Measurements from ENCODE around the gene RIMS3. TPM values are rescaled to one million over a fixed set of nuclear protein-coding genes. Genes with fewer than 3 reads are reported as not detected.
"Not testable (repeated sequence)": the region's sequence is repeated elsewhere in the genome, so short reads cannot be mapped to it uniquely, and the experiment has no call there.

Gene RIMS3
- total RNA-seq, 6 experiments from 2014 or later = 0.05 to 0.14 (median 0.09) TPM; not detected in 3

GRCh38 chr1:40704817-40705733 is 39.6 kb upstream of the RIMS3 start:
- H3K9me3 Mint-ChIP-seq = no peaks in the 10 kb centered on the region

GRCh38 chr1:40703316-40703715 is 37.8 kb upstream of the RIMS3 start:
- peaks cover 8% of the 10 kb centered on the region for H3K36me3 Mint-ChIP-seq (ENCODE audit: low read depth)
- H3K9me3 Mint-ChIP-seq = no peaks in the 10 kb centered on the region
- H3K4me3 Mint-ChIP-seq = peak overlapping the region; percentile 53
- peak; percentile 76 for DNase-seq
- H3K27me3 Mint-ChIP-seq (ENCODE audit: insufficient read depth) = no peaks in the 10 kb centered on the region; the same call in 1 of the 2 replicates
- H3K4me1 Mint-ChIP-seq (ENCODE audit: low read depth) = peaks cover 41% of the 10 kb centered on the region
- peak overlapping the region; percentile 60 for H3K27ac Mint-ChIP-seq
- TF ChIP-seq CTCF (IDR thresholded peaks at IDR 0.05) = no peak

More at GRCh38 chr1:40704817-40705733, 39.6 kb upstream of the RIMS3 start:
- Mint-ChIP-seq H3K4me3 (no peak overlapping the region), H3K27me3 (ENCODE audit: insufficient read depth) (no peaks in the 10 kb centered on the region; the same call in 1 of the 2 replicates), H3K27ac (no peak overlapping the region), H3K36me3 (ENCODE audit: low read depth) (no peaks in the 10 kb centered on the region), H3K4me1 (ENCODE audit: low read depth) (peaks cover 44% of the 10 kb centered on the region)
- no peak for DNase-seq
- TF ChIP-seq CTCF (IDR thresholded peaks at IDR 0.05) = no peak

GRCh38 chr1:40702810-40703209 is 37.3 kb upstream of the RIMS3 start:
- Mint-ChIP-seq H3K4me1 (ENCODE audit: low read depth) (peaks cover 37% of the 10 kb centered on the region), H3K27ac (peak overlapping the region; percentile 49; the same call in 1 of the 2 replicates)
- not testable (repeated sequence) for H3K9me3 Mint-ChIP-seq; H3K36me3 Mint-ChIP-seq (ENCODE audit: low read depth); DNase-seq; H3K27me3 Mint-ChIP-seq (ENCODE audit: insufficient read depth); H3K4me3 Mint-ChIP-seq

GRCh38 chr1:40701684-40702083 is 36.2 kb upstream of the RIMS3 start:
- no peaks in the 10 kb centered on the region for H3K9me3 Mint-ChIP-seq

GRCh38 chr1:40699787-40700186 is 34.3 kb upstream of the RIMS3 start:
- H3K4me3 Mint-ChIP-seq = no peak overlapping the region
- no peak for DNase-seq
- peaks cover 16% of the 10 kb centered on the region for H3K36me3 Mint-ChIP-seq (ENCODE audit: low read depth)
- no peak overlapping the region; the same call in 1 of the 2 replicates for H3K27ac Mint-ChIP-seq
- no peaks in the 10 kb centered on the region; the same call in 1 of the 2 replicates for H3K27me3 Mint-ChIP-seq (ENCODE audit: insufficient read depth)
- H3K9me3 Mint-ChIP-seq = no peaks in the 10 kb centered on the region
- H3K4me1 Mint-ChIP-seq (ENCODE audit: low read depth) = peaks cover 39% of the 10 kb centered on the region
- TF ChIP-seq CTCF (IDR thresholded peaks at IDR 0.05) = no peak

More at GRCh38 chr1:40701684-40702083, 36.2 kb upstream of the RIMS3 start:
- no peak for TF ChIP-seq CTCF (IDR thresholded peaks at IDR 0.05)
- no peaks in the 10 kb centered on the region; the same call in 1 of the 2 replicates for H3K27me3 Mint-ChIP-seq (ENCODE audit: insufficient read depth)
- H3K27ac Mint-ChIP-seq = no peak overlapping the region
- peaks cover 14% of the 10 kb centered on the region for H3K36me3 Mint-ChIP-seq (ENCODE audit: low read depth)
- H3K4me3 Mint-ChIP-seq = no peak overlapping the region
- peaks cover 42% of the 10 kb centered on the region for H3K4me1 Mint-ChIP-seq (ENCODE audit: low read depth)
- DNase-seq = no peak

- no peaks in the 10 kb centered on the region for H3K9me3 Mint-ChIP-seq
- no peaks in the 10 kb centered on the region; the same call in 1 of the 2 replicates for H3K27me3 Mint-ChIP-seq (ENCODE audit: insufficient read depth)
- no peak for TF ChIP-seq CTCF (IDR thresholded peaks at IDR 0.05)
- H3K4me1 Mint-ChIP-seq (ENCODE audit: low read depth) = peaks cover 46% of the 10 kb centered on the region
- H3K4me3 Mint-ChIP-seq = no peak overlapping the region
- peaks cover 16% of the 10 kb centered on the region for H3K36me3 Mint-ChIP-seq (ENCODE audit: low read depth)
- DNase-seq = no peak
- no peak overlapping the region for H3K27ac Mint-ChIP-seq
Observed at GRCh38 chr1:40697436-40697835, 32.0 kb upstream of the RIMS3 start.
